Esophagus squamous epithelium (tissue), 4 donors: ENCODE results near the gene ARAP2.

ENCODE experiments used
- CTCF ChIP-seq, 6 experiments: fragments of 450-650 bp in 4 of 6; fragments of 200-600 bp in 2 of 6; sonication (generic) in 2 of 6; IDR thresholded peaks; one replicate each; pipeline ENCODE4 v1.5.1; 2016 to 2019; ENCODE audit warnings: antibody characterized with exemption in 6 of 6, mild to moderate bottlenecking in 4 of 6, moderate library complexity in 4 of 6
- POLR2A ChIP-seq, 4 donors: fragments of 450-650 bp; IDR thresholded peaks; one replicate each; pipeline ENCODE4 v1.6.1; 2017; ENCODE audit warnings: antibody characterized with exemption in 4 of 4, mild to moderate bottlenecking in 4 of 4, moderate library complexity in 3 of 4

GRCh38 chr4:36037127-36037526 lies 207.2 kb downstream of the ARAP2 start:
- TF ChIP-seq CTCF (IDR thresholded peaks at IDR 0.05) (no peak), POLR2A (IDR thresholded peaks at IDR 0.05) (no peak)
